GM18519 (cell line): ENCODE data around the gene RPL10.

Source experiments
- ATAC-seq: cut with Tn5 transposase; IDR thresholded peaks from one replicate; pipeline ENCODE4 v1.9.1; 2021; ENCODE audit warnings: mild to moderate bottlenecking, moderate library complexity; ENCODE audit not compliant: unreplicated experiment, low FRiP score

Gene RPL10

GRCh38 chrX:154397888-154398667 lies at the start of gene RPL10:
Gene RPL10, plus strand, starts transcription at chrX:154398377. Its CDS starts 143 bp downstream, at chrX:154398520.
- peak; percentile 77 for ATAC-seq

- ATAC-seq: no peak
Observed at GRCh38 chrX:154348646-154349358, 49.4 kb upstream of the RPL10 start.

GRCh38 chrX:154349359-154349935 lies 48.7 kb upstream of the RPL10 start:
- no peak for ATAC-seq

GRCh38 chrX:154349979-154350378 lies 48.2 kb upstream of the RPL10 start:
- no peak for ATAC-seq

- no peak for ATAC-seq
Observed at GRCh38 chrX:154350429-154351182, 47.6 kb upstream of the RPL10 start.

GRCh38 chrX:154351183-154352011 lies 46.8 kb upstream of the RPL10 start:
- no peak for ATAC-seq

GRCh38 chrX:154352012-154352401 lies 46.2 kb upstream of the RPL10 start:
- no peak for ATAC-seq

- no peak for ATAC-seq
Observed at GRCh38 chrX:154352466-154352865, 45.7 kb upstream of the RPL10 start.

- no peak for ATAC-seq
Observed at GRCh38 chrX:154353172-154353843, 44.9 kb upstream of the RPL10 start.

GRCh38 chrX:154354013-154354412 lies 44.2 kb upstream of the RPL10 start:
- ATAC-seq: no peak

- no peak for ATAC-seq
Observed at GRCh38 chrX:154354516-154354915, 43.7 kb upstream of the RPL10 start.

- no peak for ATAC-seq
Observed at GRCh38 chrX:154355094-154355775, 42.9 kb upstream of the RPL10 start.

- no peak for ATAC-seq
Observed at GRCh38 chrX:154355776-154356140, 42.4 kb upstream of the RPL10 start.

GRCh38 chrX:154356596-154356995 lies 41.6 kb upstream of the RPL10 start:
- ATAC-seq: no peak

- ATAC-seq: no peak
Observed at GRCh38 chrX:154357205-154357604, 41.0 kb upstream of the RPL10 start.

GRCh38 chrX:154358011-154358410 lies 40.2 kb upstream of the RPL10 start:
- ATAC-seq: no peak

GRCh38 chrX:154358829-154359228 lies 39.3 kb upstream of the RPL10 start:
- ATAC-seq: no peak

- ATAC-seq: no peak
Observed at GRCh38 chrX:154359362-154360154, 38.6 kb upstream of the RPL10 start.
